SK-N-SH treated with all-trans-retinoic acid at 6 μM for 48 hours (cell line): ENCODE results near the gene SYNJ2.

Experiments
- CREB5 ChIP-seq: fragments of 250-450 bp; sonication (Bioruptor Pico); IDR thresholded peaks from 2 replicates; pipeline ENCODE4 v1.5.1; 2020; ENCODE audit warnings: low read depth, mild to moderate bottlenecking, moderate library complexity
- TF ChIP-seq, protein P1 (sequence below): fragments of 250-450 bp; sonication (Bioruptor Pico); IDR thresholded peaks from 2 replicates; pipeline ENCODE4 v1.8.0; 2021; ENCODE audit warnings: low read depth, mild to moderate bottlenecking, moderate library complexity, borderline replicate concordance

GRCh38 chr6:157991067-157991432 is 9.4 kb downstream of the SYNJ2 start:
- TF ChIP-seq, protein P1, sequence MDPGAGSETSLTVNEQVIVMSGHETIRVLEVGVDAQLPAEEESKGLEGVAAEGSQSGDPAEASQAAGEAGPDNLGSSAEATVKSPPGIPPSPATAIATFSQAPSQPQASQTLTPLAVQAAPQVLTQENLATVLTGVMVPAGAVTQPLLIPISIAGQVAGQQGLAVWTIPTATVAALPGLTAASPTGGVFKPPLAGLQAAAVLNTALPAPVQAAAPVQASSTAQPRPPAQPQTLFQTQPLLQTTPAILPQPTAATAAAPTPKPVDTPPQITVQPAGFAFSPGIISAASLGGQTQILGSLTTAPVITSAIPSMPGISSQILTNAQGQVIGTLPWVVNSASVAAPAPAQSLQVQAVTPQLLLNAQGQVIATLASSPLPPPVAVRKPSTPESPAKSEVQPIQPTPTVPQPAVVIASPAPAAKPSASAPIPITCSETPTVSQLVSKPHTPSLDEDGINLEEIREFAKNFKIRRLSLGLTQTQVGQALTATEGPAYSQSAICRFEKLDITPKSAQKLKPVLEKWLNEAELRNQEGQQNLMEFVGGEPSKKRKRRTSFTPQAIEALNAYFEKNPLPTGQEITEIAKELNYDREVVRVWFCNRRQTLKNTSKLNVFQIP (CRISPR knock-in tag): no peak
- TF ChIP-seq CREB5 (CRISPR knock-in tag): no peak
